Measurements from ENCODE around the gene SLC16A5. TPM values are rescaled to one million over a fixed set of nuclear protein-coding genes. Genes with fewer than 3 reads are reported as not detected.
"Not testable (repeated sequence)": the region's sequence is repeated elsewhere in the genome, so short reads cannot be mapped to it uniquely, and the experiment has no call there.

Gene SLC16A5
- total RNA-seq, 1 donor, result 2.8 TPM

DNA sequence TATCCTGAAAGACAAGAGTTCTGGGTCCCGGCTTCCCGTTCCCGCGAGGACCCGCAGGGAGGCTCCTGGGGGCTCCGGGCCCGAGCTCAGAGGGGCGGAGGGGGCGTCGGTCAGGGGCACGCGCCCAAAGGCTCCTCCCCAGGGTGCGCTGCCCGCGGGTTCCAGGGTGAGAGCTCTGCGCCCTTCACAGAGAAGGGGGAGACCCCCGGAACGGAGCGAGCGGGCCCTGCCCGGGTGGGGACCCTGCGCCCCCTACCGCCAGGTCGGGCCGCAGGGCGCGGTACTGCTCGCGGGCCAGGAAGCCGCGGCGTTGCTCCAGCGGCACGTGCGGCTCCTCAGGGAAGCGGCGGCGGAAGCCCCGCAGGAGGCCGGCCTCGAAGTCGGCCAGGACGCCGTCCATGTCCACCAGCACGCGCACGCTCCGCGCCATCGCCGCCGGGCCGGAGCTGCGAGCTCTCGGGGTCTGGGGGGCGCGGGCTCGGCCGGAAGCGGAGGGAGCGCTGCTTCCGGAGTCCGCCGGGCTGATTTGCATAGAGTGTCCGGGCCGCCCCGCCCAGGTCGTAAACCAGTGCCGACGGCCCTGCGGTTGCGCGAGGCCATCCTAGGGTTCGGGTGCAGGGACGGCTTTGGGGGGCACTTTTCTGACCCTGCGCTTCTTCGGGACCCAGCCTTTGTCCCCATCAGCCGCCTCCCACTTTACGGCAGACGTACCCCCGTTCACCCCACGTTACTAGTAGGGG lies 43.7 kb downstream of the SLC16A5 start, which contains the start of gene NT5C:
NT5C (minus strand) TSS at position 465 of the 740 bp plus-strand sequence; CDS start at position 430, 35 bp downstream.
- peak within 1 kb of the TSS; percentile 74 for H3K4me3 ChIP-seq (ENCODE audit: low read depth, low read length)
- peak; percentile 64 for DNase-seq (ENCODE audit: low read depth)
- TF ChIP-seq, protein P1, sequence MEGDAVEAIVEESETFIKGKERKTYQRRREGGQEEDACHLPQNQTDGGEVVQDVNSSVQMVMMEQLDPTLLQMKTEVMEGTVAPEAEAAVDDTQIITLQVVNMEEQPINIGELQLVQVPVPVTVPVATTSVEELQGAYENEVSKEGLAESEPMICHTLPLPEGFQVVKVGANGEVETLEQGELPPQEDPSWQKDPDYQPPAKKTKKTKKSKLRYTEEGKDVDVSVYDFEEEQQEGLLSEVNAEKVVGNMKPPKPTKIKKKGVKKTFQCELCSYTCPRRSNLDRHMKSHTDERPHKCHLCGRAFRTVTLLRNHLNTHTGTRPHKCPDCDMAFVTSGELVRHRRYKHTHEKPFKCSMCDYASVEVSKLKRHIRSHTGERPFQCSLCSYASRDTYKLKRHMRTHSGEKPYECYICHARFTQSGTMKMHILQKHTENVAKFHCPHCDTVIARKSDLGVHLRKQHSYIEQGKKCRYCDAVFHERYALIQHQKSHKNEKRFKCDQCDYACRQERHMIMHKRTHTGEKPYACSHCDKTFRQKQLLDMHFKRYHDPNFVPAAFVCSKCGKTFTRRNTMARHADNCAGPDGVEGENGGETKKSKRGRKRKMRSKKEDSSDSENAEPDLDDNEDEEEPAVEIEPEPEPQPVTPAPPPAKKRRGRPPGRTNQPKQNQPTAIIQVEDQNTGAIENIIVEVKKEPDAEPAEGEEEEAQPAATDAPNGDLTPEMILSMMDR (IDR thresholded peaks at IDR 0.05; ENCODE audit: insufficient read depth, low read length), result peak; percentile 53

DNA sequence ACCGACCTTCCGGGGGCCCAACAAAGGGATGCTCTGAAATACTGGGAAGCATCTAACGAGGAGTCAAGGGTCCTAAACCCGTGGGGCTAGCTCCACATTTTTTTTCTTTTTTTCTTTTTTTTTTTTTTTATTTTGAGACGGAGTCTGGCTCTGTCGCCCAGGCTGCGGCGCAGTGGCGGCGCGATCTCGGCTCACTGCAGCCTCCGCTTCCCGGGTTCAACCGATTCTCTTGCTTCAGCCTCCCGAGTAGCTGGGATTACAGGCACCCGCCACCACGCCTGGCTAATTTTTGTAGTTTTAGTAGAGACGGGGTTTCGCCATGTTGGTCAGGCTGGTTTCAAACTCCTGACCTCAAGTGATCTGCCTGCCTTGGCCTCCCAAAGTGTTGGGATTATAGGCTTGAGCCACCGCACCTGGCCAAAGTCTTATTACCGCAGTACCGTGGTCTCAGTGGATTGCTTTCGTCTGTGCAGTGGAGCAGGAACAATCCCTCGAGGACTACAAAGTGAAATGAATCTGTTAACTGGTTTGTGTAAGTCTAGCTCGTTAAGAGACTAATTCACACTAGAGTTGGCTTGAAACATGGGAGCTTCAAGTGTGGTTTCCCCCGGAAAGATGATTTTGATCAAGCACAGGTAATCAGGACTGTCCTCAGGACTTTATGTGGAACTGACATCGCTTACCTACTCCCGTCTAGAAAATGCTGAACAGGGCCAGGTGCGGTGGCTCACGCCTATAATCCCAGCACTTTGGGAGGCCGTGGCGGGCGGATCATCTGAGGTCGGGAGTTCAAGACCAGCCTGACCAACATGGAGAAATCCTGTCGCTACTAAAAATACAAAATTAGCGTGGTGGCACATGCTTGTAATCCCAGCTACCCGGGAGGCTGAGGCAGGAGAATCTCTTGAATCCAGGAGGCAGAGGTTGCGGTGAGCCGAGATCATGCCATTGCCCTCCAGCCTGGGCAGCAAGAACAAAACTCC lies 44.6 kb downstream of the SLC16A5 start:
- DNase-seq (ENCODE audit: low read depth), result not testable (repeated sequence)
- H3K4me3 ChIP-seq (ENCODE audit: low read depth, low read length), result peak overlapping the region; percentile 74

DNA sequence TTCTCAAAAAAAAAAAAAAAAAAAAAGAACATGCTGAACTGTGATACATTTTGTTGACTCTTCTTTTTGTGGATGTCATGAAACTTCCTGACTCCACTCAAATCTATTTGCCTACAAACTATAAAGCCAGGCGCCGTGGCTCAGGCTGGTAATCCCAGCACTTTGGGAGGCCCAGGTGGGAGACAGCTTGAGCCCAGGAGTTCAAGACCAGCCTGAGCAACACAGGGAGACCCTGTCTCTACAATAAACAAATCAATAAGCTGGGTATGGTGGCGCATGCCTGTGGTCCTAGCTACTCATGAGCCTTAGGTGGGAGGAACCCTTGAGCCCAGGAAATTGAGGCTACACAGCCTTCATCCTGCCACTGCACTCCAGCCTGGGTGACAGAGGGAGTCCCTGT lies 45.2 kb downstream of the SLC16A5 start:
- TF ChIP-seq, protein P1 (IDR thresholded peaks at IDR 0.05; ENCODE audit: insufficient read depth, low read length), result no peak
- no peak for DNase-seq (ENCODE audit: low read depth)

DNA sequence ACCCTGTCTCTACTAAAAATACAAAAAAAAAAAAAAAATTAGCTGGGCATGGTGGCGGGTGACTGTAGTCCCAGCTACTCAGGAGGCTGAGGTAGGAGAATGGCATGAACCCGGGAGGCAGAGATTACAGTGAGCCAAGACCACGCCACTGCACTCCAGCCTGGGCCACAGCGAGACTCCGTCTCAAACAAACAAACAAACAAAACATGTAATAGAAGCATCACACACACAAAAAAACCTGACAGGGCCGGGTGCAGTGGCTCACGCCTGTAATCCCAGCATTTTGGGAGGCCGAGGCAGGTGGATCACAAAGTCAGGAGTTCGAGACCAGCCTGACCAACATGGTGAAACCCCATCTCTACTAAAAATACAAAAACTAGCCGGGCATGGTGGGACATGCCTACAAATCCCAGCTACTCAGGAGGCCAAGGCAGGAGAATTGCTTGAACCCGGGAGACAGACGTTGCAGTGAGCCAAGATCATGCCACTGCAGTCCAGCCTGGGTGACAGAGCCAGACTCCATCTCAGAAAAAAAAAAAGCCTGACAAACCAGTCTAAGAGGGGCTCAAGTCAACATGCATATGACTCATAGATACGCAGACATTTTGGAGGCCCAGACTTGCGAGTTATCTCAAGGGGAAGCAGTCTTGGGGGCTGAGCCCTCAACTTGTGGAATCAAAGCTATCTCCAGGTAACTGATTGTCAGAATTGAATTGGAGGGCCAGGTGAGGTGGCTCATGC lies 46.0 kb downstream of the SLC16A5 start:
- not testable (repeated sequence) for DNase-seq (ENCODE audit: low read depth); H3K4me3 ChIP-seq (ENCODE audit: low read depth, low read length)

More for the DNA sequence above, 45.2 kb downstream of the SLC16A5 start:
- no peak overlapping the region for H3K4me3 ChIP-seq (ENCODE audit: low read depth, low read length)

DNA sequence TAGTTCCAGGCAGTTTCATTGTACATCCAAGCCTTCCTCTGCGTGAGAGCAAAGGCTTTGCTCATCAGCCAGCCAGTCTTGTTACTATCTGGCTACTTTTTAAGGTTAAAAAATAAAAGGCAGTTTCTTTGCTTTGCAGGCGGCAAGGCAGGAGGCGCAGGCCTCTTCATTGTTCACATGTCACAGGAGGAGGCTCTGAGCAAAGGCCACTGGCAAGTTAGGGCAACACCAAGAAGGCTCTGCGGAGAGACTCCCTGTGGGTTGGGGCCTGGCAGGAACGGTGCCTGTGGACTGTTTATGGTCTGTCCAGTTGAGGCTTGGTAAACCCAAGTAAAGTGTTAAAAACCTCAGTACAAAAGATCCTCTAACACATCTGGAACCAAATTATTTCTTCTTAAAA lies 47.7 kb downstream of the SLC16A5 start:
- TF ChIP-seq, protein P1 (IDR thresholded peaks at IDR 0.05; ENCODE audit: insufficient read depth, low read length), result no peak
- no peak for DNase-seq (ENCODE audit: low read depth)
- no peak overlapping the region for H3K4me3 ChIP-seq (ENCODE audit: low read depth, low read length)

DNA sequence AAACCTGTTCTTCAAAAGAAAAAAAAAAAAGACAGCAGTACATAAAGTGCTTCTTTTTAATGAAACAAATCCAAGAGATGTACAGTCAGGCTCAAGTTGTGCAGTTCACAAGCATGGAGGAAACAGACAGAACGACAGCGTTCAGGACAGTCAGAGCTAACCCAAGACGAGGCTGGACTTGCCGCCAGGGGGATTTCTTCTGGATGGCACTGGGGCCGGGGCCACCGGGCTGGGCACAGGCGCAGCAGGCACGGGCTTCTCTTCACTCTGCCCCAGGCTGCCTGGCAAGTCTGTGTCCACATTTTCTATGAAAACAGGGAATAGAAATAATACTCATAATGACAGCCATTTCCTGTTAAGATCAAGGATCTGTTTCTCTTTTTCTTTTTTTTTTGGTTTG lies 48.2 kb downstream of the SLC16A5 start:
- no peak for DNase-seq (ENCODE audit: low read depth)
- H3K4me3 ChIP-seq (ENCODE audit: low read depth, low read length), result no peak overlapping the region
- TF ChIP-seq, protein P1 (IDR thresholded peaks at IDR 0.05; ENCODE audit: insufficient read depth, low read length), result no peak

DNA sequence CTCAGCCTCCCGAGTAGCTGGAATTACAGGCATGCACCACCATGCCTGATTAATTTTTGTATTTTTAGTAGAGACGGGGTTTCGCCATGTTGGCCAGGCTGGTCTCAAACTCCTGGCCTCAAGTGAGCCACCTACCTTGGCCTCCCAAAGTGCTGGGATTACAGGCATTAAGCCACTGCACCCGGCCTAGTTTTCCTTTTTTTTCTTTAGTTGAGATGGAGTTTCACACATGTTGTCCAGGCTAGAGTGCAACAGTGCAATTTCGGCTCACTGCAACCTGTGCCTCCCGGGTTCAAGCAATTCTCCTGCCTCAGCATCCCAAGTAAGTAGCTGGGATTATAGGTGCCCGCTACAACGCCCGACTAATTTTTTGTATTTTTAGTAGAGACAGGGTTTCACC lies 50.0 kb downstream of the SLC16A5 start:
- not testable (repeated sequence) for DNase-seq (ENCODE audit: low read depth); H3K4me3 ChIP-seq (ENCODE audit: low read depth, low read length)

DNA sequence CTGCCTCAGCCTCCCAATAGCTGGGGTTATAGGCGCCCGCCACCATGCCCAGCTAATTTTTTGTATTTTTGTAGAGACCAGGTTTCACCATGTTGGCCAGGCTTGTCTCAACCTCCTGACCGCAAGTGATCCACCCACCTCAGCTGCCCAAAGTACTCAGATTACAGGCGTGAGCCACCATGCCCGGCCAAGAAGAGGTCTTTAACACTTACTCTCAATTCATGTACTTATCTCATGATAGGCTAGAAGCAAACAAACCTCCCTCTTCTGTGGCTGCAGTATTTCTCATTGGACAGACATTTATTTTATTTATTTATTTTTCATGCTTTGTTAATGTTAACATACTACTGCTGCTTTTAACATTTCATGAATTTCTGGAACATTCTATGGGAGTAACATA lies 50.8 kb downstream of the SLC16A5 start:
- no peak for DNase-seq (ENCODE audit: low read depth)
- no peak overlapping the region for H3K4me3 ChIP-seq (ENCODE audit: low read depth, low read length)
- TF ChIP-seq, protein P1 (IDR thresholded peaks at IDR 0.05; ENCODE audit: insufficient read depth, low read length), result no peak

Data from fibroblast of the aortic adventitia (primary cell).